H1 (cell line): Measurements from ENCODE around the gene MDFI. TPM values are rescaled to one million over a fixed set of nuclear protein-coding genes. Genes with fewer than 3 reads are reported as not detected.
A peak's percentile ranks its signal among the peaks of the same experiment; 100 is the strongest.

Experiments
- CTCF ChIA-PET: fragments of 300-600 bp; sonication (Branson Sonifier 250); formaldehyde crosslinking; loops from one replicate; lab custom pipeline; 2021; ENCODE audit not compliant: partially characterized antibody; lab: Charles Lee
- POLR2A ChIA-PET: fragments of 300-600 bp; sonication (Branson Sonifier 250); formaldehyde crosslinking; loops from one replicate; lab custom pipeline; 2021; ENCODE audit warnings: inconsistent platforms; ENCODE audit not compliant: partially characterized antibody; lab: Charles Lee
- DNase-seq, 2 experiments: peaks; one replicate each; pipeline versions ENCODE4 v3.0.0 to v3.0.0-alpha.2; 2010 to 2022; ENCODE audit warnings: low spot score in 2 of 2, low read depth in 1 of 2, mixed read lengths in 1 of 2
- FAIRE-seq: peaks from 2 replicates; lab custom pipeline; 2011; peaks lifted over from hg19 to GRCh38; lab: Jason Lieb, UNC
- H2AFZ ChIP-seq: 2 replicates; pipeline ENCODE4 v1.8.1; 2012; ENCODE audit warnings: low read length, inconsistent platforms
- H2AK5ac ChIP-seq: 2 replicates; pipeline ENCODE4 v1.6.1; 2013; ENCODE audit warnings: low read depth, low read length
- H2BK120ac ChIP-seq: replicated peaks from 2 replicates; pipeline ENCODE3; 2013; ENCODE audit warnings: low read depth, low read length, inconsistent platforms
- H2BK12ac ChIP-seq: 2 replicates; pipeline ENCODE4 v1.6.1; 2013; ENCODE audit warnings: low read depth, low read length
- H2BK15ac ChIP-seq: 2 replicates; pipeline ENCODE4 v1.6.1; 2013; ENCODE audit warnings: low read length
- H2BK20ac ChIP-seq: 2 replicates; pipeline ENCODE4 v1.6.1; 2013; ENCODE audit warnings: low read length
- H2BK5ac ChIP-seq: 2 replicates; pipeline ENCODE4 v1.6.1; 2013; ENCODE audit warnings: low read depth, low read length
- H3K14ac ChIP-seq: 2 replicates; pipeline ENCODE4 v1.6.1; 2013; ENCODE audit warnings: inconsistent platforms; ENCODE audit not compliant: insufficient read length
- H3K18ac ChIP-seq: 2 replicates; pipeline ENCODE4 v1.6.1; 2013; ENCODE audit warnings: low read length; ENCODE audit errors: extremely low read depth
- H3K23ac ChIP-seq: 2 replicates; pipeline ENCODE4 v1.6.1; 2013; ENCODE audit warnings: inconsistent platforms; ENCODE audit not compliant: insufficient read length
- H3K23me2 ChIP-seq: 2 replicates; pipeline ENCODE4 v1.6.1; 2013; ENCODE audit warnings: low read depth, low read length
- H3K27ac ChIP-seq: 2 replicates; pipeline ENCODE4 v1.6.1; 2011; ENCODE audit warnings: low read depth, low read length, inconsistent platforms
- H3K27me3 ChIP-seq, 4 experiments: replicated peaks in 1 of 4; 1 replicate in 1 of 4; 2 replicates in 3 of 4; pipeline versions ENCODE4 v1.6.1 to v1.8.1; 2011 to 2013; ENCODE audit warnings: low read length in 3 of 4, mild to moderate bottlenecking in 3 of 4, inconsistent platforms in 2 of 4, mixed read lengths in 2 of 4, moderate library complexity in 1 of 4; ENCODE audit not compliant: control insufficient read depth in 3 of 4, insufficient read depth in 3 of 4; ENCODE audit errors: extremely low read depth in 1 of 4
- H3K36me3 ChIP-seq, 4 experiments: 2 replicates each; pipeline versions ENCODE4 v1.6.1 to v1.8.1; 2011 to 2013; ENCODE audit warnings: mild to moderate bottlenecking in 4 of 4, low read length in 3 of 4, moderate library complexity in 2 of 4, control low read depth in 1 of 4, inconsistent platforms in 1 of 4; ENCODE audit not compliant: insufficient read depth in 4 of 4, control insufficient read depth in 2 of 4
- H3K4ac ChIP-seq: replicated peaks from 2 replicates; pipeline ENCODE3; 2013; ENCODE audit warnings: low read length, low read depth, mixed read lengths, inconsistent platforms; ENCODE audit not compliant: insufficient read length
- H3K4me1 ChIP-seq, 4 experiments: replicated peaks in 1 of 4; 1 replicate in 1 of 4; 2 replicates in 3 of 4; pipeline versions ENCODE4 v1.6.1 to v1.8.1; 2011 to 2013; ENCODE audit warnings: low read length in 3 of 4, inconsistent platforms in 2 of 4, mixed read lengths in 1 of 4; ENCODE audit not compliant: insufficient read depth in 4 of 4, control insufficient read depth in 3 of 4
- H3K4me2 ChIP-seq, 2 experiments: 2 replicates each; pipeline versions ENCODE4 v1.6.1 to v1.8.1; 2011 to 2013; ENCODE audit warnings: low read depth in 2 of 2, low read length in 2 of 2, control low read depth in 1 of 2, inconsistent platforms in 1 of 2, mild to moderate bottlenecking in 1 of 2; ENCODE audit not compliant: insufficient read depth in 1 of 2
- H3K4me3 ChIP-seq, 4 experiments: fragments of 200-600, 300-600 bp in 1 of 4; sonication (generic), shearing (Covaris generic), sonication (Bioruptor Twin) in 1 of 4; 2 replicates each; pipeline versions ENCODE4 v1.5.1 to v1.8.1; 2011 to 2016; ENCODE audit warnings: low read length in 4 of 4, low read depth in 3 of 4, control low read depth in 2 of 4, inconsistent platforms in 2 of 4, mild to moderate bottlenecking in 2 of 4, mixed read lengths in 1 of 4, moderate library complexity in 1 of 4; ENCODE audit not compliant: insufficient read depth in 2 of 4; ENCODE audit errors: extremely low read depth in 1 of 4
- H3K56ac ChIP-seq: replicated peaks from 2 replicates; pipeline ENCODE3; 2013; ENCODE audit warnings: low read depth, mild to moderate bottlenecking, mixed read lengths, low read length, inconsistent platforms; ENCODE audit not compliant: insufficient read length
- H3K79me1 ChIP-seq: 2 replicates; pipeline ENCODE4 v1.6.1; 2013; ENCODE audit warnings: low read depth, low read length, control low read depth
- H3K79me2 ChIP-seq, 2 experiments: 2 replicates each; pipeline versions ENCODE4 v1.6.1 to v1.8.1; 2012 to 2013; ENCODE audit warnings: low read length in 2 of 2, mild to moderate bottlenecking in 2 of 2, inconsistent platforms in 1 of 2; ENCODE audit not compliant: insufficient read depth in 2 of 2, control insufficient read depth in 1 of 2
- H3K9ac ChIP-seq, 4 experiments: replicated peaks in 1 of 4; 1 replicate in 1 of 4; 2 replicates in 3 of 4; pipeline versions ENCODE4 v1.6.1 to v1.8.1; 2011 to 2013; ENCODE audit warnings: low read depth in 3 of 4, low read length in 3 of 4, control low read depth in 2 of 4, mild to moderate bottlenecking in 2 of 4, moderate library complexity in 2 of 4, inconsistent platforms in 1 of 4; ENCODE audit errors: extremely low read depth in 1 of 4
- H3K9me3 ChIP-seq, 2 experiments: 2 replicates each; pipeline versions ENCODE4 v1.6.1 to v1.8.1; 2012 to 2013; ENCODE audit warnings: mild to moderate bottlenecking in 2 of 2, moderate library complexity in 2 of 2, control low read depth in 1 of 2, inconsistent platforms in 1 of 2, low read depth in 1 of 2, low read length in 1 of 2, mixed read lengths in 1 of 2; ENCODE audit not compliant: insufficient read depth in 2 of 2
- H4K20me1 ChIP-seq, 2 experiments: replicated peaks in 1 of 2; 2 replicates each; pipeline versions ENCODE3 to v1.8.1; 2011 to 2013; ENCODE audit warnings: inconsistent platforms in 2 of 2, low read length in 2 of 2, mild to moderate bottlenecking in 1 of 2; ENCODE audit not compliant: insufficient read depth in 2 of 2, control insufficient read depth in 1 of 2
- H4K5ac ChIP-seq: 2 replicates; pipeline ENCODE4 v1.6.1; 2013; ENCODE audit warnings: low read length, low read depth, mixed read lengths, inconsistent platforms; ENCODE audit not compliant: insufficient read length
- H4K8ac ChIP-seq: 2 replicates; pipeline ENCODE4 v1.8.0; 2013; ENCODE audit warnings: mild to moderate bottlenecking, moderate library complexity, low read length, inconsistent platforms; ENCODE audit not compliant: insufficient read depth; ENCODE audit errors: extremely low read depth
- H4K91ac ChIP-seq: replicated peaks from 2 replicates; pipeline ENCODE3; 2013; ENCODE audit warnings: low read length, mixed read lengths, inconsistent platforms; ENCODE audit not compliant: insufficient read length
- BCL11A ChIP-seq, 2 experiments: IDR thresholded peaks; one replicate each; pipeline ENCODE4 v1.6.1; 2011; ENCODE audit warnings: low read depth in 2 of 2, low read length in 2 of 2, mild to moderate bottlenecking in 2 of 2
- CHD1 ChIP-seq: IDR thresholded peaks from 2 replicates; pipeline ENCODE4 v1.6.1; 2012; ENCODE audit warnings: low read depth, low read length, improper control_type of control experiment
- CTBP2 ChIP-seq: IDR thresholded peaks from 2 replicates; pipeline ENCODE4 v1.7.0; 2011; ENCODE audit warnings: borderline replicate concordance, mild to moderate bottlenecking, moderate library complexity, mixed read lengths, low read length; ENCODE audit not compliant: insufficient read depth, insufficient read length
- CTCF ChIP-seq, 3 experiments: IDR thresholded peaks; 1 replicate in 2 of 3; 2 replicates in 1 of 3; pipeline versions ENCODE4 v1.5.1 to v1.6.1; 2011; ENCODE audit warnings: low read length in 3 of 3, mild to moderate bottlenecking in 3 of 3, inconsistent platforms in 2 of 3, low read depth in 1 of 3, moderate library complexity in 1 of 3; ENCODE audit not compliant: insufficient read depth in 1 of 3; ENCODE audit errors: control extremely low read depth in 1 of 3
- POU5F1 ChIP-seq: IDR thresholded peaks from 2 replicates; pipeline ENCODE4 v1.6.1; 2011; ENCODE audit warnings: low read depth, mild to moderate bottlenecking, low read length, moderate library complexity
- TAF7 ChIP-seq: optimal IDR thresholded peaks from 2 replicates; pipeline ENCODE3; 2011; ENCODE audit warnings: low read depth, mild to moderate bottlenecking, inconsistent platforms, low read length, moderate library complexity, borderline replicate concordance
- TCF12 ChIP-seq: IDR thresholded peaks from 2 replicates; pipeline ENCODE4 v1.6.1; 2011; ENCODE audit warnings: low read depth, mild to moderate bottlenecking, low read length
- WGBS, 2 experiments: shearing (Covaris generic) in 1 of 2; methylation state at CpG; one replicate each; pipeline versions ENCODE4 v1.1.6 to v1.1.7; 2013 to 2015; ENCODE audit warnings: low lambda C conversion rate in 2 of 2, mixed read lengths in 2 of 2, inconsistent platforms in 1 of 2, low coverage in 1 of 2, missing lambda C conversion rate in 1 of 2; ENCODE audit not compliant: insufficient replicate concordance in 2 of 2, insufficient coverage in 1 of 2, insufficient read length in 1 of 2; ENCODE audit errors: extremely low coverage in 1 of 2, missing lambda C conversion rate in 1 of 2; 5-methylcytosine and 5-hydroxymethylcytosine counted together
- polyA plus RNA-seq, 7 experiments: library from polyadenylated mRNA; depleted of rRNA in 3 of 7; stranded (reverse) in 5 of 7; unstranded in 2 of 7; fragments of >200 nt in 5 of 7; fragments of 200-250 nt in 2 of 7; gene quantifications; 1 replicate in 5 of 7; 2 replicates in 1 of 7; 4 replicates in 1 of 7; pipeline versions ENCODE4 v1.2.1 to v1.2.3, GENCODE V29; 2011 to 2013; ENCODE audit warnings: missing spikeins in 2 of 7, mixed read lengths in 2 of 7
- total RNA-seq: library from RNA; stranded (reverse); fragmentation: NEBNext Ultra II Directional; extraction: Animal tissue kit (Norgen Biotek cat#: 25700); gene quantifications from 2 replicates; pipeline ENCODE4 v1.2.1, GENCODE V29; 2021

The MDFI gene
- total and polyA plus RNA-seq, 2 of the 8 experiments (the other 6 are each of a cell fraction or from before 2014, with no cell fraction given): 41.0 to 65.6 TPM

DNA sequence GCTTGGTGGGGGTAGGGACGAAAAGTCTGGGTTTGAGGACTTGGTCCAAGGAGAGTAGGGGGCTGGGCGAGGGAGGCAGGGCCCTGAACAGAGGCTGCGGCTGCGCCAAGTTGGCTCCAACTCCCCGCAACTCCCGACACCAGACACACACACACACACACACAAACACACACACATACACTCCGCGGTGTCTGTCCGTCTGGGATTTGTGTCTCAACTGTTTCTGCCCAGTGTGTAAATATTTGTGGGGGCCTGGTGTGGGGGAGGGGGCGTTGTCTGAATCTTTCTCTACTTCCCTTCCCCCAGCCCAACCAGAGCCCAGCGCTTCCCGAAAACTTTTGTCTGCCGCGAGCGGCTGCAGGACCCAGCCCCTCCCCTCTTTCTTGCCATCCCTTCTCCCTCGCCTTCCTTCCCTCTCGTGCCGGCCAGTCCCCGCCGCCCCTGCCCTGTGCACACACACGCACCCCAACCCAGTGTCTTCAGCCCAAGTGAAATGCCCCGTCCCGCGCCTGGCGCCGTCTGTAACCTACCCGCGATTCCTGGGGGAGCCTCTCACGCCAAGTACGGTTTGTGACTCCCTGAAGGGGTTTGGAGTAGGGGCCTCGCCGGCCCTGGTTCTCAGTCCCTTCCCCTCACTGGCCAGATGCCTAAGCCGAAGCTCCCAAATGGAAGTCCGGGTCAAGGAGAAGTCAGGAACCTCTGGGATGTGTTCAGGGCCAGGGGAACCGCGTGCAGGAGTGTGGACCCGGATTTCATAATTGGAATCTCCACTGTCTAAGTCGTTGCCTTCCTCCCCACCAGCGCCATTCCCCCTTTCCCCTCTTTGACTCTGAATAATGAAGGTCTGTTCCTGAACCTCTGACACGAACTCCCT, 904 bp downstream of the MDFI start:
- Histone ChIP-seq H2BK120ac (peak overlapping the region; percentile 23), H2BK5ac (peak overlapping the region; percentile 81; the same call in 1 of the 2 replicates), H2BK15ac (peak overlapping the region; percentile 88; the same call in 1 of the 2 replicates), H3K9ac (peak overlapping the region in 3 of 4 experiments; percentile 45 to 55 (median 48); a peak in 6 of 7 replicates), H3K23ac (no peak overlapping the region), H2BK12ac (peak overlapping the region; percentile 85; the same call in 1 of the 2 replicates), H3K4me1 (peaks cover 8 to 35% (median 22%) of the 10 kb centered on the region in 4 experiments), H3K23me2 (peaks cover 22% of the 10 kb centered on the region), H3K79me2 (peaks cover 0 to 5% of the 10 kb centered on the region in 2 experiments; a peak in 1 of 4 replicates), H3K27me3 (peaks cover 8 to 69% (median 37%) of the 10 kb centered on the region in 4 experiments; a peak in 6 of 7 replicates), H4K91ac (peak overlapping the region; percentile 76), H3K36me3 (no peaks in the 10 kb centered on the region), H2AFZ (peak overlapping the region; percentile 60; the same call in 1 of the 2 replicates), H4K8ac (no peak overlapping the region), H3K4ac (peak overlapping the region; percentile 93), H3K79me1 (peaks cover 2% of the 10 kb centered on the region; the same call in 1 of the 2 replicates), H3K56ac (no peak overlapping the region), H4K20me1 (peaks cover 0 to 7% of the 10 kb centered on the region in 2 experiments), H3K27ac (no peak overlapping the region), H2BK20ac (peak overlapping the region; percentile 86), H3K18ac (peak overlapping the region; percentile 48), H3K4me2 (peak overlapping the region; percentile 89 to 96), H3K4me3 (peak overlapping the region; percentile 67 to 89 (median 78)), H3K9me3 (no peaks in the 10 kb centered on the region), H2AK5ac (peak overlapping the region; percentile 17; the same call in 1 of the 2 replicates), H3K14ac (no peak overlapping the region), H4K5ac (no peak overlapping the region)
- ChIA-PET CTCF (interaction anchor here (0.6 to 5.1 kb wide), 9 partner anchors 17 to 285 kb away, joined by 3 to 22 read pairs (median 3); no protein-coding TSS in a partner anchor), POLR2A (interaction anchor here (0.5 to 2.2 kb wide), 10 partner anchors 9 to 86 kb away, joined by 3 to 7 read pairs (median 3); no protein-coding TSS in a partner anchor)
- WGBS, 2 experiments: 2% methylated on average over 34 of the region's 40 CpGs; no CpG with 5 or more reads in 1 of the 2 experiments
- no peak for FAIRE-seq
- DNase-seq: peak in 1 of 2 experiments; percentile 78
- TF ChIP-seq TAF7 (no peak), CHD1 (no peak), POU5F1 (no peak), CTBP2 (no peak), TCF12 (no peak), BCL11A (IDR thresholded peaks at IDR 0.05; ENCODE audit: low read depth in 2 of 2, low read length in 2 of 2) (no peak), CTCF (IDR thresholded peaks at IDR 0.05; ENCODE audit: control extremely low read depth in 1 of 3, insufficient read depth in 1 of 3, low read depth in 1 of 3, low read length in 3 of 3) (no peak)
